Motor neuron (in vitro differentiated cells): ENCODE data around the gene CAPN11. TPM values are rescaled to one million over a fixed set of nuclear protein-coding genes. Genes with fewer than 3 reads are reported as not detected.
A peak's percentile ranks its signal among the peaks of the same experiment; 100 is the strongest.
"Not testable (repeated sequence)": the region's sequence is repeated elsewhere in the genome, so short reads cannot be mapped to it uniquely, and the experiment has no call there.

Source experiments
- ATAC-seq, 8 experiments: fragments of 200-7000 bp; cut with Tn5 transposase; replicated peaks in 6 of 8; 2 replicates each; pipeline ENCODE4 v1.8.0; 2021; ENCODE audit warnings: mild to moderate bottlenecking in 8 of 8, moderate library complexity in 8 of 8
- H3K27ac ChIP-seq, 2 donors: fragments of 250-450 bp; sonication (Bioruptor Pico); 2 replicates each; pipeline ENCODE4 v1.9.0; 2021; ENCODE audit warnings: antibody characterized with exemption in 2 of 2, mild to moderate bottlenecking in 2 of 2, moderate library complexity in 1 of 2
- H3K4me1 ChIP-seq, 2 donors: fragments of 250-450 bp; sonication (Bioruptor Pico); replicated peaks in 1 of 2; 2 replicates each; pipeline ENCODE4 v1.6.1; 2021; ENCODE audit warnings: antibody characterized with exemption in 2 of 2, mild to moderate bottlenecking in 2 of 2, moderate library complexity in 1 of 2
- H3K4me3 ChIP-seq, 5 donors: fragments of 250-450 bp; sonication (Bioruptor Pico); 2 replicates each; pipeline ENCODE4 v1.9.0; 2021; ENCODE audit warnings: antibody characterized with exemption in 5 of 5, mild to moderate bottlenecking in 5 of 5, moderate library complexity in 4 of 5
- WGBS, 10 experiments: fragments of 450-650 bp; shearing (Covaris generic); methylation state at CpG; one replicate each; pipeline ENCODE4 v1.0.0; 2022; 5-methylcytosine and 5-hydroxymethylcytosine counted together
- in situ Hi-C, 9 experiments: fragments of 400-800 bp; cut with MboI; loops; one replicate each; pipeline ENCODE4 v1.15.0; 2021; ENCODE audit warnings: low sequenced_read_pairs in 9 of 9, low pct_unique_long_range_greater_than_20kb in 2 of 9; ENCODE audit not compliant: unreplicated experiment in 9 of 9
- total RNA-seq, 8 experiments: library from RNA; unstranded; fragments of 300-600 nt; gene quantifications; 2 replicates each; pipeline versions ENCODE4 v1.2.3 to v1.2.4, GENCODE V29; 2022

Gene CAPN11
- total RNA-seq, 8 experiments from 2014 or later = 0.13 to 0.71 (median 0.20) TPM; not detected in 5

GRCh38 chr6:44179648-44180047 is 21.0 kb downstream of the CAPN11 start:
- no peaks in the 10 kb centered on the region for H3K4me1 ChIP-seq
- no peak overlapping the region for H3K27ac ChIP-seq
- 85 to 100% (median 100%) methylated on average over 1 to 5 of the region's 7 CpGs; no CpG with 5 or more reads in 7 of the 10 experiments for WGBS, 10 experiments
- in situ Hi-C loops = loop anchor here in 1 of 9 experiments (10.0 kb wide), 1 partner anchor 55 kb away; no protein-coding TSS in a partner anchor
- no peak overlapping the region for H3K4me3 ChIP-seq
- no peak for ATAC-seq

GRCh38 chr6:44180406-44180805 is 21.8 kb downstream of the CAPN11 start:
- no peak for ATAC-seq
- in situ Hi-C loops = no loop called here
- WGBS, 10 experiments = 90% methylated on average over 2 of the region's 4 CpGs; no CpG with 5 or more reads in 9 of the 10 experiments
- H3K27ac ChIP-seq = no peak overlapping the region
- no peak overlapping the region for H3K4me3 ChIP-seq
- H3K4me1 ChIP-seq = peaks cover 0 to 2% of the 10 kb centered on the region in 2 donors

- in situ Hi-C loops = no loop called here
- no peak overlapping the region for H3K4me3 ChIP-seq
- WGBS, 10 experiments = 56 to 80% methylated on average over 2 to 3 of the region's 4 CpGs; no CpG with 5 or more reads in 8 of the 10 experiments
- H3K4me1 ChIP-seq = peaks cover 4 to 7% of the 10 kb centered on the region in 2 donors
- ATAC-seq = no peak
- H3K27ac ChIP-seq = no peak overlapping the region
Observed at GRCh38 chr6:44180886-44181285, 22.3 kb downstream of the CAPN11 start.

GRCh38 chr6:44181784-44182183 is 23.2 kb downstream of the CAPN11 start:
- in situ Hi-C loops, H3K4me3 ChIP-seq, H3K27ac ChIP-seq, ATAC-seq: not testable (repeated sequence)
- peaks cover 11 to 12% of the 10 kb centered on the region in 2 donors for H3K4me1 ChIP-seq

- Histone ChIP-seq H3K4me1 (peaks cover 11 to 12% of the 10 kb centered on the region in 2 donors), H3K4me3 (no peak overlapping the region), H3K27ac (no peak overlapping the region)
- 100% methylated on average over 1 to 2 of the region's 4 CpGs; no CpG with 5 or more reads in 7 of the 10 experiments for WGBS, 10 experiments
- ATAC-seq = no peak
- in situ Hi-C loops = no loop called here
Observed at GRCh38 chr6:44182911-44183390, 24.3 kb downstream of the CAPN11 start.

GRCh38 chr6:44183783-44184182 is 25.2 kb downstream of the CAPN11 start:
- in situ Hi-C loops = no loop called here
- H3K27ac ChIP-seq = no peak overlapping the region
- ATAC-seq = no peak
- H3K4me3 ChIP-seq = no peak overlapping the region
- WGBS, 10 experiments = 72 to 100% methylated on average over 2 of the region's 9 CpGs; no CpG with 5 or more reads in 8 of the 10 experiments
- H3K4me1 ChIP-seq = peaks cover 11 to 12% of the 10 kb centered on the region in 2 donors

GRCh38 chr6:44185356-44185755 is 26.7 kb downstream of the CAPN11 start:
- H3K4me3 ChIP-seq, H3K27ac ChIP-seq, in situ Hi-C loops, ATAC-seq: not testable (repeated sequence)
- H3K4me1 ChIP-seq = peaks cover 11 to 12% of the 10 kb centered on the region in 2 donors
- WGBS, 10 experiments = 37 to 93% (median 82%) methylated on average over 2 to 7 of the region's 7 CpGs

- Histone ChIP-seq H3K27ac (peak overlapping the region in 1 of 2 donors; percentile 12), H3K4me3 (no peak overlapping the region), H3K4me1 (peaks cover 11 to 12% of the 10 kb centered on the region in 2 donors)
- peak in 5 of 8 experiments; percentile 56 to 75 (median 68) for ATAC-seq
- WGBS, 10 experiments = 0 to 35% (median 15%) methylated on average over 1 to 8 of the region's 9 CpGs; no CpG with 5 or more reads in 4 of the 10 experiments
- in situ Hi-C loops = no loop called here
Observed at GRCh38 chr6:44185953-44186634, 27.5 kb downstream of the CAPN11 start.

- H3K27ac ChIP-seq = no peak overlapping the region
- WGBS, 10 experiments = 25 to 100% (median 90%) methylated on average over 1 to 6 of the region's 7 CpGs; no CpG with 5 or more reads in 2 of the 10 experiments
- in situ Hi-C loops = no loop called here
- no peak for ATAC-seq
- peaks cover 11 to 12% of the 10 kb centered on the region in 2 donors for H3K4me1 ChIP-seq
- H3K4me3 ChIP-seq = no peak overlapping the region
Observed at GRCh38 chr6:44186635-44187025, 28.0 kb downstream of the CAPN11 start.

GRCh38 chr6:44188819-44189218 is 30.2 kb downstream of the CAPN11 start:
- WGBS, 10 experiments = 28 to 100% (median 75%) methylated on average over 1 to 2 of the region's 2 CpGs
- in situ Hi-C loops = no loop called here
- Histone ChIP-seq H3K27ac (no peak overlapping the region), H3K4me1 (peaks cover 11 to 12% of the 10 kb centered on the region in 2 donors), H3K4me3 (no peak overlapping the region)
- ATAC-seq = no peak

GRCh38 chr6:44189257-44189656 is 30.6 kb downstream of the CAPN11 start:
- Histone ChIP-seq H3K4me1 (peaks cover 11 to 12% of the 10 kb centered on the region in 2 donors), H3K4me3 (no peak overlapping the region), H3K27ac (no peak overlapping the region)
- WGBS, 10 experiments = 0 to 89% (median 70%) methylated on average over 1 to 2 of the region's 2 CpGs; no CpG with 5 or more reads in 6 of the 10 experiments
- in situ Hi-C loops = no loop called here
- ATAC-seq = peak in 1 of 8 experiments; percentile 16

GRCh38 chr6:44190715-44191114 is 32.1 kb downstream of the CAPN11 start:
- ATAC-seq = no peak
- in situ Hi-C loops = no loop called here
- Histone ChIP-seq H3K27ac (no peak overlapping the region), H3K4me1 (peaks cover 7 to 9% of the 10 kb centered on the region in 2 donors), H3K4me3 (no peak overlapping the region)
- WGBS, 10 experiments = 0 to 100% (median 67%) methylated on average over 1 to 2 of the region's 2 CpGs; no CpG with 5 or more reads in 1 of the 10 experiments

GRCh38 chr6:44192428-44193041 is 33.9 kb downstream of the CAPN11 start:
- Histone ChIP-seq H3K4me3 (no peak overlapping the region), H3K27ac (no peak overlapping the region), H3K4me1 (no peaks in the 10 kb centered on the region)
- in situ Hi-C loops = no loop called here
- WGBS, 10 experiments = 0 to 83% (median 75%) methylated on average over 1 to 9 of the region's 10 CpGs
- ATAC-seq = peak in 1 of 8 experiments; percentile 50
